ENCODE results near the gene LHFPL4. TPM values are rescaled to one million over a fixed set of nuclear protein-coding genes. Genes with fewer than 3 reads are reported as not detected.
"Not testable (repeated sequence)": the region's sequence is repeated elsewhere in the genome, so short reads cannot be mapped to it uniquely, and the experiment has no call there.

LHFPL4 gene
- total RNA-seq, 1 experiment from 2014 or later, result not detected

DNA sequence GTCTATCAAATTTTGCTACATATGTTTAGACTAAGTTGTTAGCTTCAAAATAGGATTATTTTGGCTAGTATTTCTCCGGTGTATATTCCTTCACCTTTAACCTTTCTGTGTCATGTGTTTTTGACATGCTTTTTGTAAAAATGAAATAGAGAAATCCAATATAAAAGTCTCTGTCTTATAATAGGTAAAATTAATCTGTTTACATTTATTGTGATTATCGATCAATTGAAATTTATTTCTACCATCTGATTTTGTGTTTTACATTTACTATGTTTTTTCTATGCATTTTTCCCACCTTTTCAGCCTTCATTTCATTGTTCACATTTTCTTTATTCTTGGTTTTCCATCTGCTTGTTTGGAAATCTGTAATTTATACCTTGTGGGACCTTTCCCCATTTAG is 11.7 kb upstream of the LHFPL4 start:
- Histone ChIP-seq H3K27me3 (replicated peaks; ENCODE audit: control insufficient read depth, insufficient read depth, low read length) (no peaks in the 10 kb centered on the region), H3K36me3 (ENCODE audit: control insufficient read depth, insufficient read depth, low read length) (no peaks in the 10 kb centered on the region), H3K4me1 (no peaks in the 10 kb centered on the region), H3K4me3 (ENCODE audit: low read depth, low read length) (no peak overlapping the region), H3K9me3 (no peaks in the 10 kb centered on the region)
- BruUV-seq (replicated peaks), result no TSS peak
- intact Hi-C loops (cut with micrococcal nuclease; ENCODE audit: unreplicated experiment), result no loop called here
- H3K27ac Mint-ChIP-seq (ENCODE audit: unreplicated experiment), result no peak overlapping the region
- CTCF ChIA-PET, result no interaction called here
- TF ChIP-seq, protein P1, sequence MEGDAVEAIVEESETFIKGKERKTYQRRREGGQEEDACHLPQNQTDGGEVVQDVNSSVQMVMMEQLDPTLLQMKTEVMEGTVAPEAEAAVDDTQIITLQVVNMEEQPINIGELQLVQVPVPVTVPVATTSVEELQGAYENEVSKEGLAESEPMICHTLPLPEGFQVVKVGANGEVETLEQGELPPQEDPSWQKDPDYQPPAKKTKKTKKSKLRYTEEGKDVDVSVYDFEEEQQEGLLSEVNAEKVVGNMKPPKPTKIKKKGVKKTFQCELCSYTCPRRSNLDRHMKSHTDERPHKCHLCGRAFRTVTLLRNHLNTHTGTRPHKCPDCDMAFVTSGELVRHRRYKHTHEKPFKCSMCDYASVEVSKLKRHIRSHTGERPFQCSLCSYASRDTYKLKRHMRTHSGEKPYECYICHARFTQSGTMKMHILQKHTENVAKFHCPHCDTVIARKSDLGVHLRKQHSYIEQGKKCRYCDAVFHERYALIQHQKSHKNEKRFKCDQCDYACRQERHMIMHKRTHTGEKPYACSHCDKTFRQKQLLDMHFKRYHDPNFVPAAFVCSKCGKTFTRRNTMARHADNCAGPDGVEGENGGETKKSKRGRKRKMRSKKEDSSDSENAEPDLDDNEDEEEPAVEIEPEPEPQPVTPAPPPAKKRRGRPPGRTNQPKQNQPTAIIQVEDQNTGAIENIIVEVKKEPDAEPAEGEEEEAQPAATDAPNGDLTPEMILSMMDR (IDR thresholded peaks at IDR 0.05; ENCODE audit: insufficient read depth in 1 of 2, low read depth in 1 of 2, low read length in 1 of 2, severe bottlenecking in 1 of 2, unreplicated experiment in 1 of 2), result no peak
- DNase-seq, result no peak
- peaks cover 8% of the 10 kb centered on the region for H3K9me3 Mint-ChIP-seq (ENCODE audit: unreplicated experiment)
- no peaks in the 10 kb centered on the region for H3K27me3 Mint-ChIP-seq (ENCODE audit: insufficient read depth, unreplicated experiment)
- H3K36me3 Mint-ChIP-seq (ENCODE audit: insufficient read depth, unreplicated experiment), result no peaks in the 10 kb centered on the region
- H3K4me3 Mint-ChIP-seq (ENCODE audit: unreplicated experiment), result no peak overlapping the region
- POLR2A ChIA-PET, result no interaction called here
- H3K4me1 Mint-ChIP-seq (ENCODE audit: low read depth, unreplicated experiment), result no peaks in the 10 kb centered on the region

DNA sequence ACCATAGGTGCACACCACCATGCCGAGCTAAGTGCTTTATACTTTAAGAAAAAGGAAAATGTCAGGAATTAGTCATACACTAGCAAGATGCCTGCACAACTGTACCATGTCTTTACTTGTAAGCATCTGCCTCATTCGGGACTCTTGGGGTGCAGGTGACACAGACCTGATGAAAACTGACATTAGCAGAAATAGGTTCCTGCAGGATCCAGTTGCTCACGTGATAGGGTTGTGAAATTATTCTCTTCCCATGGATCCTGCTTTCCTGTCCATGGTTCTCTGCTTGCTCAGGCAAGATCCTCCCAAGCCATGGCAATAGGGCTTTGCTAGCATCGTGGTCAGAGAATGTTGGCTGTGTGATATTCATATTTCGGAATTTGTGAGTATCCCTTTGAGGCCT is 10.2 kb upstream of the LHFPL4 start:
- no peaks in the 10 kb centered on the region for H3K4me1 Mint-ChIP-seq (ENCODE audit: low read depth, unreplicated experiment)
- H3K27ac Mint-ChIP-seq (ENCODE audit: unreplicated experiment), result no peak overlapping the region
- ChIA-PET POLR2A (no interaction called here), CTCF (no interaction called here)
- Histone ChIP-seq H3K4me1 (no peaks in the 10 kb centered on the region), H3K9me3 (no peaks in the 10 kb centered on the region), H3K36me3 (ENCODE audit: control insufficient read depth, insufficient read depth, low read length) (no peaks in the 10 kb centered on the region), H3K27me3 (replicated peaks; ENCODE audit: control insufficient read depth, insufficient read depth, low read length) (no peaks in the 10 kb centered on the region), H3K4me3 (ENCODE audit: low read depth, low read length) (no peak overlapping the region)
- H3K36me3 Mint-ChIP-seq (ENCODE audit: insufficient read depth, unreplicated experiment), result no peaks in the 10 kb centered on the region
- intact Hi-C loops (cut with micrococcal nuclease; ENCODE audit: unreplicated experiment), result no loop called here
- H3K27me3 Mint-ChIP-seq (ENCODE audit: insufficient read depth, unreplicated experiment), result no peaks in the 10 kb centered on the region
- BruUV-seq (replicated peaks), result no TSS peak
- peaks cover 8% of the 10 kb centered on the region for H3K9me3 Mint-ChIP-seq (ENCODE audit: unreplicated experiment)
- TF ChIP-seq, protein P1 (IDR thresholded peaks at IDR 0.05; ENCODE audit: insufficient read depth in 1 of 2, low read depth in 1 of 2, low read length in 1 of 2, severe bottlenecking in 1 of 2, unreplicated experiment in 1 of 2), result no peak
- DNase-seq, result no peak
- H3K4me3 Mint-ChIP-seq (ENCODE audit: unreplicated experiment), result no peak overlapping the region

DNA sequence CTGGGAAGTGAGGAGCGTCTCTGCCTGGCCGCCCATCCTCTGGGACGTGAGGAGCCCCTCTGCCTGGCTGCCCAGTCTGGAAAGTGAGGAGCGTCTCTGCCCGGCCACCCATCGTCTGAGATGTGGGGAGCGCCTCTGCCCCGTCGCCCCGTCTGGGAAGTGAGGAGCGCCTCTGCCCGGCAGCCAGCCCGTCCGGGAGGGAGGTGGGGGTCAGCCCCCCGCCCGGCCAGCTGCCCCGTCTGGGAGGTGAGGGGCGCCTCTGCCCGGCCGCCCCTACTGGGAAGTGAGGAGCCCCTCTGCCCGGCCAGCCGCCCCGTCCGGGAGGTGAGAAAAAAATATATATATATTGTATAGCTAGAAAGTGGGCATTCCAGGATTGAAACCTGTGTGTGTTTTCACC is 6.4 kb upstream of the LHFPL4 start:
- H3K9me3 Mint-ChIP-seq (ENCODE audit: unreplicated experiment); H3K4me1 ChIP-seq; POLR2A ChIA-PET; H3K4me1 Mint-ChIP-seq (ENCODE audit: low read depth, unreplicated experiment); H3K36me3 Mint-ChIP-seq (ENCODE audit: insufficient read depth, unreplicated experiment); H3K27me3 ChIP-seq (replicated peaks; ENCODE audit: control insufficient read depth, insufficient read depth, low read length); H3K27me3 Mint-ChIP-seq (ENCODE audit: insufficient read depth, unreplicated experiment); DNase-seq; H3K36me3 ChIP-seq (ENCODE audit: control insufficient read depth, insufficient read depth, low read length); H3K4me3 ChIP-seq (ENCODE audit: low read depth, low read length); H3K9me3 ChIP-seq; BruUV-seq (replicated peaks); H3K4me3 Mint-ChIP-seq (ENCODE audit: unreplicated experiment); intact Hi-C loops (cut with micrococcal nuclease; ENCODE audit: unreplicated experiment); CTCF ChIA-PET; H3K27ac Mint-ChIP-seq (ENCODE audit: unreplicated experiment): not testable (repeated sequence)

DNA sequence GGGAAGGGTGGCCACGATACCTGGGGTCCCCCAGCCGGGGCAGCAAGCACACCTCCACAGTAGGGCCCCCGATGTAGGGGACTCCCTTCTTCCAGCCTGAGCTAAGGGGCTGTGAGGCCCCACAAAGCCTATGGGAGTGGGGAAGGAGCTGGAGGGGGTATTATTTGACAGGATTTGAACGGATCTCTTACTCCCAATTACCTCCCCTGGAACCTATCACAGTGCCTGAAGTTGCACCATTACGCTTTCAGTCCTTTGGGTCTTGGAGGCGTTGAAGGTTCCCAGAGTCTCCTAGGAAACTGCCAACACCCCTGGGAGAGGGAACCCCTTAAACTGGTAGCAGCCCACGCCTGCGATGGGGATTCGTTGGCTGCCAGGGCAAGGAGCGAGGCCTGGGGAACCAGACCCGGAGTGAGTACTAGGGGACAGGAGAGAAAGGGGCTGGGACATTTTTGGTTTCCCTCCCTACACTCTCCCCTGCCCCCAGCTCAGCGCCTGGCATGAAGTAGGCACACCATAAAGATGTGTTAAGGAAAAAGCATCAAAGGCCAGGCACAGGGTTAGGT is 409 bp upstream of the LHFPL4 start:
- Mint-ChIP-seq H3K27me3 (ENCODE audit: insufficient read depth, unreplicated experiment) (peaks cover 9% of the 10 kb centered on the region), H3K4me3 (ENCODE audit: unreplicated experiment) (no peak overlapping the region), H3K27ac (ENCODE audit: unreplicated experiment) (no peak overlapping the region), H3K9me3 (ENCODE audit: unreplicated experiment) (no peaks in the 10 kb centered on the region), H3K4me1 (ENCODE audit: low read depth, unreplicated experiment) (no peaks in the 10 kb centered on the region), H3K36me3 (ENCODE audit: insufficient read depth, unreplicated experiment) (no peaks in the 10 kb centered on the region)
- no peak overlapping the region for H3K4me3 ChIP-seq (ENCODE audit: low read depth, low read length)
- intact Hi-C loops (cut with micrococcal nuclease; ENCODE audit: unreplicated experiment), result no loop called here
- no peaks in the 10 kb centered on the region for H3K36me3 ChIP-seq (ENCODE audit: control insufficient read depth, insufficient read depth, low read length)
- TF ChIP-seq, protein P1 (IDR thresholded peaks at IDR 0.05; ENCODE audit: insufficient read depth in 1 of 2, low read depth in 1 of 2, low read length in 1 of 2, severe bottlenecking in 1 of 2, unreplicated experiment in 1 of 2), result no peak
- no TSS peak for BruUV-seq (replicated peaks)
- no peaks in the 10 kb centered on the region for H3K27me3 ChIP-seq (replicated peaks; ENCODE audit: control insufficient read depth, insufficient read depth, low read length)
- H3K4me1 ChIP-seq, result no peaks in the 10 kb centered on the region
- H3K9me3 ChIP-seq, result no peaks in the 10 kb centered on the region
- CTCF ChIA-PET, result no interaction called here
- POLR2A ChIA-PET, result no interaction called here
- DNase-seq, result no peak
